NCI-H1105 treated with DMSO at 0.1 percent for 48 hours (cell line): ENCODE results near the gene CNTD1.
"Not testable (repeated sequence)": the region's sequence is repeated elsewhere in the genome, so short reads cannot be mapped to it uniquely, and the experiment has no call there.

Experiments used
- DNase-seq: peaks from one replicate; lab custom pipeline; 2025; lab: John Stamatoyannopoulos, UW

Gene CNTD1

GRCh38 chr17:42798383-42799380, at the start of gene CNTD1, which contains the start of gene COA3:
TSS of gene CNTD1 (plus strand) at chr17:42798861. CDS start at chr17:42799068, 207 bp downstream.
TSS of gene COA3 (minus strand) at chr17:42798704. CDS start at chr17:42798681, 23 bp downstream.
- DNase-seq, result peak; percentile 73

GRCh38 chr17:42748908-42749798, 49.5 kb upstream of the CNTD1 start:
- DNase-seq, result no peak

- DNase-seq, result no peak
These were observed 47.8 kb upstream of the CNTD1 start for GRCh38 chr17:42750739-42751344.

GRCh38 chr17:42751628-42752027, 47.0 kb upstream of the CNTD1 start:
- no peak for DNase-seq

- no peak for DNase-seq
These were observed 43.9 kb upstream of the CNTD1 start for GRCh38 chr17:42754782-42755181.

- no peak for DNase-seq
These were observed 38.5 kb upstream of the CNTD1 start for GRCh38 chr17:42759982-42760651.

- peak; percentile 25 for DNase-seq
These were observed 37.7 kb upstream of the CNTD1 start, which contains the start of gene RAMP2 for GRCh38 chr17:42760652-42761581. TSS of gene RAMP2 (plus strand) at chr17:42761227. CDS start at chr17:42761262, 35 bp downstream.

- no peak for DNase-seq
These were observed 37.0 kb upstream of the CNTD1 start for GRCh38 chr17:42761638-42762037.

GRCh38 chr17:42766124-42766523, 32.5 kb upstream of the CNTD1 start:
- no peak for DNase-seq

- no peak for DNase-seq
These were observed 31.1 kb upstream of the CNTD1 start for GRCh38 chr17:42767512-42767911.

- not testable (repeated sequence) for DNase-seq
These were observed 30.7 kb upstream of the CNTD1 start for GRCh38 chr17:42768006-42768405.

GRCh38 chr17:42769964-42770363, 28.7 kb upstream of the CNTD1 start:
- not testable (repeated sequence) for DNase-seq

- DNase-seq, result no peak
These were observed 25.7 kb upstream of the CNTD1 start for GRCh38 chr17:42772945-42773289.

GRCh38 chr17:42773290-42774035, 25.2 kb upstream of the CNTD1 start, which contains the start of gene VPS25:
TSS of gene VPS25 (plus strand) at chr17:42773449. CDS start at chr17:42773476, 27 bp downstream.
- peak; percentile 70 for DNase-seq

- DNase-seq, result no peak
These were observed 24.5 kb upstream of the CNTD1 start for GRCh38 chr17:42774066-42774745.

GRCh38 chr17:42775534-42776098, 23.0 kb upstream of the CNTD1 start:
- no peak for DNase-seq

GRCh38 chr17:42778570-42778969, 20.1 kb upstream of the CNTD1 start:
- DNase-seq, result no peak

GRCh38 chr17:42779304-42779935, 19.2 kb upstream of the CNTD1 start:
- no peak for DNase-seq
